Measurements from ENCODE around the gene GRM2.

DNA sequence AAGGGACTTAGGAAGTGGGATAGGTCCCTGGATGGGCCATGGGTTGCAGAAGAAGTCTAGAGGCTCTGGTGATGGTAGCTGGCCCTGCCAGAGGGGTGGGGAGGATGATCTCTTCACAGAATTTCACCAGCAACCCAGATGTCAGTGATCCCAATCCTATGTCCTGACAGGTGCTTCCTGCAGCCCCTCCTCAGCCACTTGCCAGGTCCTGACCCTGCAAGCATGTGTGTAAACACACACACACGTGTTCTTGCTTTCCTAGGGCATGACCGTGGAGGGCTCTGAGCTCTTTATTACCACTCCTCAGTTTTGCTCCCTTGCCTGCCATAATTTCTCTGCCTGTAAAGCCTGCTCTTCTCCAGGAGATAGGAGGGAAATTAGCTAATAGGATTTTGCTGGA, 23.3 kb upstream of the GRM2 start:
- TF ChIP-seq POLR2A (IDR thresholded peaks at IDR 0.05), result no peak
- TF ChIP-seq, protein P1, sequence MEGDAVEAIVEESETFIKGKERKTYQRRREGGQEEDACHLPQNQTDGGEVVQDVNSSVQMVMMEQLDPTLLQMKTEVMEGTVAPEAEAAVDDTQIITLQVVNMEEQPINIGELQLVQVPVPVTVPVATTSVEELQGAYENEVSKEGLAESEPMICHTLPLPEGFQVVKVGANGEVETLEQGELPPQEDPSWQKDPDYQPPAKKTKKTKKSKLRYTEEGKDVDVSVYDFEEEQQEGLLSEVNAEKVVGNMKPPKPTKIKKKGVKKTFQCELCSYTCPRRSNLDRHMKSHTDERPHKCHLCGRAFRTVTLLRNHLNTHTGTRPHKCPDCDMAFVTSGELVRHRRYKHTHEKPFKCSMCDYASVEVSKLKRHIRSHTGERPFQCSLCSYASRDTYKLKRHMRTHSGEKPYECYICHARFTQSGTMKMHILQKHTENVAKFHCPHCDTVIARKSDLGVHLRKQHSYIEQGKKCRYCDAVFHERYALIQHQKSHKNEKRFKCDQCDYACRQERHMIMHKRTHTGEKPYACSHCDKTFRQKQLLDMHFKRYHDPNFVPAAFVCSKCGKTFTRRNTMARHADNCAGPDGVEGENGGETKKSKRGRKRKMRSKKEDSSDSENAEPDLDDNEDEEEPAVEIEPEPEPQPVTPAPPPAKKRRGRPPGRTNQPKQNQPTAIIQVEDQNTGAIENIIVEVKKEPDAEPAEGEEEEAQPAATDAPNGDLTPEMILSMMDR (IDR thresholded peaks at IDR 0.05), result no peak
